AML-193 (cell line): Measurements from ENCODE around the gene KRT78.

ENCODE experiments used
- DNase-seq, 2 experiments: peaks; one replicate each; lab custom pipeline; 2025; lab: John Stamatoyannopoulos, UW

Gene KRT78

GRCh38 chr12:52824741-52825410, 23.9 kb downstream of the KRT78 start:
- DNase-seq: no peak

GRCh38 chr12:52823761-52824450, 24.9 kb downstream of the KRT78 start:
- no peak for DNase-seq

DNA sequence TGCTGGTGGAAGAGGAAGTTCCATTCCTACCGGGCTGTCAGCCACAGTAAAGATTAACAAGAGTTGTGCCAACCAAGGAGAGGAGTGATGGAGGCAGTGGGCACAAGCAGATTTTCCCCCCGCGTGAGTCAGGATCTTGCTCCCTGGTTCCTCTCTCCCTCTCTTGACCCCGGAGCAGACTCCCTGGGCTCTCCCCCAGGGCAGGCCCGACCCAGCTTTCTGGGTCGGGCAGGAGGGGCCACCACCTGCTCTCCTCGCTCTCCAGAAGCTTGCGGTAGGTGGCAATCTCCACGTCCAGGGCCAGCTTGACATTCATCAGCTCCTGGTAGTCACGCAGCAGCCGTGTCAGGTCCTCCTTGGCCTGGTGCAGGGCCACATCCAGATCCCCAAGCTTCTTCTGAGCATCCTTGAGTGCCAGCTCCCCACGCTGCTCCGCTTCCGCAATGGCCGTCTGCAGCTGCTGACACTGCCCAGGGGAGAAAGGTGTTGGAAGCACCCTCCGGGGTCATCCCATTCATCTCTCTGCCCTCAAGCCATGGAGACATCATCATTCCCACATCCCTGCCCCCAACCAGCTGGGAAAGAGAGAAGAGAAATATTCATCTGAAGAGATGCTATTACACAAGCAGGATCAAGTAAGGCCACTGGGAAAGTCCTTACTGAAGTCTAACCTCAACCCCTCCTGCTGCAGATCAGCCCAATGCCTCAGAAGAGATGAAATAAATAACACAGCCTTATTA, 25.9 kb downstream of the KRT78 start:
- no peak for DNase-seq

- DNase-seq: no peak
Observed at GRCh38 chr12:52821826-52822660, 26.8 kb downstream of the KRT78 start.

- DNase-seq: no peak
Observed at GRCh38 chr12:52821071-52821730, 27.6 kb downstream of the KRT78 start.

- no peak for DNase-seq
Observed at GRCh38 chr12:52820521-52820920, 28.3 kb downstream of the KRT78 start.

GRCh38 chr12:52819731-52820510, 28.9 kb downstream of the KRT78 start:
- DNase-seq: no peak

DNA sequence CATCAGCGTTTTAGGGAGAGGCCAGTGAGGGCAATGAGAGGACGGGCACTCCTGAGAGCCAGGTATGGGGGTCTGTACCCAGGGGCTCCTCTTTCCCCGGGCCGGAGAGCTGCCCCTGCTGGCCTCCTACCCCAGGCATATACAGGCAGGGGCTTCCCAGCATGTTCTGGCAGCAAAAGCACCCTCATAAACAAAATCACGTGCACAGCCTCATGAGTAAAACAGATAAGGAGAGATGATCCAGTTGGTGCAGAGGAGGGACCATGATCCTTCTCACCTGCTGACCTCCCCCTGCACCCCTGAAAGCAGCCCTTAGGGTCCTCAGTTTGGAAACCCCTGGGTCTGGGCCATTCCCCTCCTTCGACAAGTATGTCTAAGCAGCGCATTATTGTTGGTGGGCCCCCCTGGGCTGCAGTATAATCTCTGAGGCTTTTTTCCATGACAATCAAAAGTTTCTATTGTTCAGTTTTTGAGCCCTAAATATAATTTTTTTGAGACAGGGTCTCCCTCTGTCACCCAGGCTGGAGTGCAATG, 29.8 kb downstream of the KRT78 start:
- no peak for DNase-seq

DNA sequence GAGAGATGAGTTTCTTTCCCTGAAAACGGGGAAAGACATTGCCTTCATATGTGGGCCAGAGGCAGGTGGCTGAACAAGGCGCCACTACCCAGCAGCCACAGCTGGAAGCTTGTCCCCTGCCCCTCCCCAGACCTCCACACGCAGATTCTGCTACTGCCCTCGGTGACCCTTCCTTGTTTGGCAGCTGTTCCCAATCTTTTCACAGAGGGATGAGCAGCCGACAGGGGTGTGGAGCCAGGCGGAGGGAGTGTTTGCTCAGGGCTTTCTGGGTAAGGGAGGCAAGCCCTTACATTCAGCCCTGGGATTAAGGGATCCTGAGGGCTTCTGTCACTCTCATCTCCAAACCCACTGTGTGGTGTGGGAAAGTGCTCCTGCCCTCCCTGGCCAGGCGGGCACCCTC, 30.4 kb downstream of the KRT78 start:
- no peak for DNase-seq

DNA sequence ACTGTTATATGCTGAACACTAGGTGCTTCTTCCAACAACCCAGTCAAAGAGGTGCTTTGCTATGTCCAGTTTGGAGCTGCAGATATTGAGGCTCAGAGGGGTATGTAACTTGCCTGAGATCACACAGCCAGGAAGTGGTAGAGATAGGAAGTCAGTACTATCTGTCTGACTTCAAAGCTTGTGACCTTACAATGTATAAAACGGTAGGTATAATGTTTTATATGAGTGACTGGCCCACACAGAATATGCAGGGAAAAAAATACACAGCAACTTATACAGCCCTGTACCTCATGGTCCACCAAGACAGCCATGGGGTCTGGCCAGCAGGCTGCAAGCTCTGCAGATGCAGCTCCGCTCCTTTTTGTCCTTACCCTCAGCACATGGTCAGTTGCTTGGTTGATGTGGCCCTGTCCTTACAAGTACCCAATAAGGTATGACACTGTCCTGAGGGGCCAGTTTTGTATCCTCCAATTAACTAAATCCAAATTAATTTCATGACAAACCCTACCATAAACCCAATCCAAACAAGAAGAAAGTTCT, 31.0 kb downstream of the KRT78 start:
- no peak for DNase-seq

DNA sequence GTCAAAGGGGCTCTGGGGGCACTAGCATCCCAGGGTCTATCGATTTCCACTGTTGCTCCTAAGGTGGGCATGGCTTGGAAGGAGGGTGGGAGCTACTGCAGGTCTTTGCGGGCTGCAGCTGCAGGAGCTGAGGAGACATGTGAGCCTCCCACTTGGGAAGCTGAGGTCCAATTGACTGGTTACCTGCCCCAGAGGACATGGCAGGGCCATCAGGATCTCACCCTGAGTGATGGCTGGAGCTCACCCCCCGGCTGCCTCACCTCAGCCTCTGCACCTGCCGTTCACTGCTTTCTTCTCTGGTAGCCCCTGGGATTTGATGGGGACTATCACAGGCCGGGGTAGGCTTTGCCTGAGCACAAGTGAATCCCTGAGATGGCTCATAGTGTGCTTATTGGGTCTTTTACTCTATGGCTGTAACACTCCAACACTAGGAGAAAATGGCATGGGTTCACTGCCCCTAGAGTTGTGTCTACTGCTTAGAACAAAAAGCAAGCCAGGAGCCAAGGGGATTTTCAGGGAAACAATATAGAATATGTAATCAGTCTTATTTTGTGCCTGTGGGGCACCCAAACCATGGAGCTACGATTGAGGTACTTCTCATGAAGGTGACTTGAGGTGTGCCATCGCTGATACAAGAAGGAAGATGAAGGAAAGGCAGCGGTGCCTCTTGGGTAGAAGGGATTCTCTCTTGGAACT, 31.6 kb downstream of the KRT78 start:
- no peak for DNase-seq

DNA sequence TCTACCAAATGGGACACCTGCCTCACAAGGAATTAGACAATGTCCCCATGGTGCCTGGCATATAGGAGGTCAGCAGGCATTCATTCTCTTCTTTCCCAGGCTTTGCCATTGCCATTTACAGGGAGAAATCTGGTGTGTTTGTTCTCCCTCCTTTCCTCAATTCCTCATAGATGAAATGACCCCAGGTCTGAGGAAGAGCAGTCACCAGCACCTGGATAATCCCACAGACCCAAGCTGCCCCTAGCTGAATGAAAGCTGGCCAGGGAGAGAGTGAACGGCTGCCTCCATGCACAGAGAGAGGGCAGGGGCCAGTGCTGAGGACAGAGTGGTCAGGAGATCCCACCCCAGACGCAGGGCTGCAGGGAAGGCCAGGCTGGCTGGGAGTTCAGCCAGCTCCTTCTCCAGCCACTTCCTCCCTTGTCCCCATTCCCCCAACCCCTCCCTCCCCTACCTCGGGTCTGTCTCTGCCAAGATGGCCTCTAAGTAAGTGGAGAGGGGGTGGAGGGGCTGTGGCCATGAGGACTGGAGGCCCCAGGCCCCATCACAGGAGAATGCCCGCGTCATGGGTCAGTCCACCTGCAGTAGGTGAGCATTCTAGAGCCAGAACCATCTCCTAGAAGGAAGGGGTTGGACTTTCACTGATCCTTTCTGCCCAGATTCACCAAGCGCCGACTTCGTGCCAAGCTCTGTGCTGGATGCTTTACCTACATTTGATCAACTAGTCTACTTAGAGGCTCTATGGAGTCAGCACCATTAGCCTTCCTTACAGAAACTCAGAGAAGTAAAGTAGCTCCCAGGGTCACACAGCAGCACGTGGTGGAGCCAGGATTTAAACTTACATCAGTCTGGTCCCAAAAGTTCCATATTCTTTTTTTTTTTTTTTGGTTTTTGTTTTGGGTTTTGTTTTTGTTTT, 32.9 kb downstream of the KRT78 start:
- no peak for DNase-seq

GRCh38 chr12:52815161-52815560, 33.6 kb downstream of the KRT78 start:
- no peak for DNase-seq

DNA sequence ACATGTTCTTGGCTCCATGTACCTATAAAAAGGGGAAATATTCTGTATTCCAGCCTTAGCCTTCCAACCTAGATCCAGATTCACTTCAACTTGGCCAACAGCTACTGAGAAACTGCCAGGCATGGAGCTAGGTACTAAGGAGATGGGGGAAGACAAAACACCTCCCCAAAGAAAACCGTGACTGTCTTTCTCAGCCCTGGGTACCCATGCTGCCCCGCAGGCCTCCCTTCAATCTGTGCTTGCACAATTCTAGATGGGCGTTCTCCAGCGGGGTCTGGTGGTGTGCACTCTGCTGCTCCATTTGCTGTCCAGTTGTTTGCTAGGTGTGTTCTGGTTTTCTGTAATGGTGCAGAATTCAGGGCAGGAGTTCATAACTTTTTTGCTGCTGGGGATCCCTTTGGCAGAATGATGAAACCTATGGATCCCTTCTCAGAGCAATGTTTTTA, 34.1 kb downstream of the KRT78 start:
- DNase-seq: no peak

GRCh38 chr12:52813885-52814709, 34.7 kb downstream of the KRT78 start, which contains the start of gene KRT4:
TSS of gene KRT4 (minus strand) at chr12:52814116. CDS start at chr12:52814058, 58 bp downstream.
- no peak for DNase-seq

DNA sequence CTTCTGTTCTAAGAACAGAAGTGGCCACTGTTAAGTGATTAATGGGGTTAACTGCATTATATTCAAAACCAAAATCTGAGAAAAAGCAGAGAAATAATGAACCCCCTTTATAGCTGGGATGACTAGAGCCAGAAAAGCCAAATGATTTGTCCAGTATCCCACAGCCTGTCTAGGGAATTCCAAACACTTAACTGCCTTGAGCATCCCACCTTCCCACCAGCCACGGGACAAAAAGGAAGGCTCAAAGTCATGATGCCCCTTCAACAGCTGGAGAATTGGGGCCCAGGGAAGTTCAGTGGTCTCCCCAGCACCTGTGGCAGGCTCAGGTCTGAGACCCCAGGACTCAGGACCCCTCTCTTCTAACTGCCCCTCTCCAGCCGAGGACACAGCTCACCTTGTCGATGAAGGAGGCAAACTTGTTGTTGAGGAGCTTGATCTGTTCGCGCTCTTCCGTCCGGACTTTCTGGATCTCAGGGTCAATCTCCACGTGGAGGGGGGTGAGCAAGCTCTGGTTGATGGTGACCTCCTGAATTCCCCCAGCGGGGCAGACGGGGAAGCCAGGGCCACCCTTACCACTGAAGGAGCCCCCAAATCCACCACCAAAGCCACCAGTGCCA, 35.5 kb downstream of the KRT78 start:
- no peak for DNase-seq

DNA sequence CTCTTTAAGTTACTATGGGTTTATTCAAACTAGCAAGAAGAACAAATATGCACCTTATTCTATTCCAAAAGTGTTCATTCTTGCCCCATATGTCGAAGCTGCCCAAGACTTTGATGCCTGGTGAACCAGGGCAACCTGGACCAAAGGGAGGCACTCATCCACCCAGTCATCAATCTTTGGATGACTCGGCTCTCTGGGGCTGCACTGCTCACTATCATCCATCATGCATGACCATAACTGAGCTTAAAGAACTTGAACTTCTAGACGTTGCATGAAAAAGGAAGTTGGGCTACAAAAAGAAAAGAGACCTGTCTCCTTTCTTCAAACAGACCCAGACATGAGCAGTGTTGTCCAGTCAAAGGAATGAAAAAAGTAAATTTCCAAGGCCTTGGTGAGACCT, 36.0 kb downstream of the KRT78 start:
- DNase-seq: no peak
